Measurements from ENCODE around the gene CTSD.

Gene CTSD

DNA sequence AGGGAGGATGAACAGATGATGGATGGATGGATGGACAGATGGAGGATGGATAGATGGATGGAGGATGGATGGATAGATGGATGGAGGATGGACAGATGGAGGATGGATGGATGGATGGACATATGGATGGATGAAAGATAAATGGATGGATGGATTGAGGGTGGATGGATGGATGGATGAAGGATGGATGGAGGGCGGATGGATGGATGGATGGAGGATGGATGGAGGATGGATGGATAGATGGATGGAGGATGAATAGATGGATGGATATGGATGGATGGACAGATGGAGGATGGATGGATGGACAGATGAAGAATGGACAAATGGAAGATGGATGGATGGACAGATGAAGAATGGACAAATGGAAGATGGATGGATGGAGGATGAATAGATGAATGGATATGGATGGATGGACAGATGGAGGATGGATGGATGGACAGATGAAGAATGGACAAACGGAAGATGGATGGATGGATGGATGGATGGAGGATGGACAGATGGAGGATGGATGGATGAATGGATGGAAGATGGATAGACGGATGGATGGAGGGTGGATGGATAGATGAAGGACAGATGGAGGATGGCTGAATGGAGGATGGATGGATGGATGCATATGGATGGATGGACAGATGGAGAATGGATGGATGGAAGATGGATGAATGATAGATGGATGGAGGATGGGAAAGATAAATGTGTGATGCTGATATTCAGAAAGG, 20.7 kb downstream of the CTSD start:
- no peak for DNase-seq

DNA sequence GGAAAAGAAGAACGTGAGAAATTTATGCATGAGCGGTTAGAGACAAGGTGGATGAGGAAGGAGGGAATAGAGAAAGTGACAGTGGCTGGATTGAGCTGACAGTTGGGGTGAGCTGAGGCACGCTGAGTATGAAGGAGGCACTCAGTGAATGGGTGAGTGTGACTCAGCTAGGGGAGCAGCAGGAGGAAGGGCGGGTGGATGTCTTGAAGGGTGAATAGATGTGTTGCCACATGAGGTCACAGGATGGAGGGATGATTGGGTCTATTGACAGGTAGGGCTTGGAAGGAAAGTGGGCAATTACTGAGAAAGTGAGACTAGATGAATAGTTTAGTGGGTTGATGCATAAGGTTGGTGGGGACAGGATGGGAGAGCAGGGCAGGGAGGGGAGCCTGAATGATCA, 21.4 kb downstream of the CTSD start:
- DNase-seq, result no peak

DNA sequence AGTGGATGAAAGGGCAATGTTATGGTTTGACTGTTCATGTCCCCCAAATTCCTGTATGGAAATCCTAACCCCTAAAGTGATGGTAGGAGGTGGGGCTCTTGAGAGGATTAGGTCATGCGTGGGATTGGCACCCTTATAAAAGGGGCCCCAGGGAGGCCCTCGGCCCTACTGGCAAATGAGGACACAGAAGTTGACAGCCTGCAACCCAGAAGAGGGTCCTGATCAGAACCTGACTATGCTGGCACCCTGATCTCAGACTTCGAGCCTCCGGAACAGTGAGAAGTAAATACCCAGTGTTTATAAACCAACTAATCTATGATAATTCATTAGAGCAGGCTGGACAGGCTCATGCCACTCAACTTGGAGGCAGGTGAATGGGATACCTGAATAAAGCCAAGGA, 22.0 kb downstream of the CTSD start:
- no peak for DNase-seq

DNA sequence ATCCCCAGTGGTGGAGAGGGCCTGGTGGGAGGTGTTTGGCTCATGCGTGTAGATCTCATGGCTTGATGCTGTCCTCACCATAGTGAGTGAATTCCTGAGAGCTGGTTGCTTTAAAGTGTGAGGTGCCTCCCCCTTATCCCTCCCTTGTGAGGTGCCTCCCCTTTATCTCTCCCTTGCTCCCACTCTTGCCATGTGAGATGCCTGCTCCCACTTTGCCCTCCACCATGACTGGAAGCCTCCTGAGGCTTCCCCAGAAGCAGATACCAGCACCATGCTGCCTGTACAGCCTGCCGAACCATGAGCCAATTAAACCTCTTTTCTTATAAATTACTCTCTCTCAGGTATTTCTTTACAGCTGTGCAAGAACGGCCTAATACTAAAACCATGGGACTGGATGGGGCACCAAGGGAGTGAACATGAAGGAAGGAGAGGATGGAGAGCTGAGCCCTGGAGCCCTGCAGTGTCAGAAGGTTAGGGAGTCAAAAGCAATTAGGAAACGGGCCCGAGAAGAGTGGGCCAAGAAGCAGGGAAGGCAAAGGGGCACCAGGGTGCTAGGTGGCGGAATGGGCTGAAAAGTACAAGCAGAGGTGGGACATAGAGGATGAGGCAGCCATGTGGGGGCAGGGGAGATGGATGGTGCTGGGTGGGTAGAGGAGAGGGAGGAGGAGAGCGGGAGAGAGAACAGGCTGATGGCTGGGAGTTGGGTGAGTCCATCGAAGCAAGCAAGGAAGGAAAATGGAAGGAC, 22.8 kb downstream of the CTSD start:
- no peak for DNase-seq

DNA sequence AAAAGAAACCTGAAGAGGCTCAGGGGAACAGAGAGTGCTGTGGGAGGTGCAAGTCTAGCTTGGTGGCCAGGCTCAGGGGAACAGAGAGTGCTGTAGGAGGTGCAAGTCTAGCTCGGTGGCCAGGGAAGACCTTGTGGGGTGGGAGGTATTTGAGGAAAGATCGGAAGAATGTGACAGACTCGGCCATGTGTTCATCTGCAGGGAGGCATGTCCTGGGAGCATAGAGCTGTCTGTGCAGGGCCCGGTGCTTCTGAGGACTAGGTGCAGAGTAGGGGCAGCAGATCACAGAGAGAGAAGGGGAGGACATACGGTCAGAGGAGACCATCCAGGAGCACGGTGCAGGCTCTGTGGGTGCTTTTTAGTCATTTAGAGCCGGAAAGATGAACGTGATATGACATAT, 24.2 kb downstream of the CTSD start:
- DNase-seq, result no peak

DNA sequence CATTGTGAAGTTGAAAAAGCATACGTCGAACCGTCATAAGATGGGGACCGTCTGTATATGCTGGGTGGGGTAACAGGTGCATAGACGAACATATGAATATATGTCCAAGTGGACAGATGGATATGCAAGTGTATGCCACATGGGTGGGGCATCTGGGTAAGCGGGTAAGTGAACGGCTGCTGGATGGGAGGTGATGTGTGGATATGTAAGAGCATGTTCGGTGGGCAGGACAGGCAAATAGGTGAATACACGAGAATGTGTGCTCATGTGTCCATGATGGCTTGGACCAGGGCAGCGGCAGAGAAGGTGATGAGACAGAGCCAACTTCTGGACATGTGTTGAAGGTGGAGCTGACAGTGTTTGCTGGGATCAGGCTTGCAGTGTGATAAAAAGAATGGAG, 25.3 kb downstream of the CTSD start:
- DNase-seq, result no peak

DNA sequence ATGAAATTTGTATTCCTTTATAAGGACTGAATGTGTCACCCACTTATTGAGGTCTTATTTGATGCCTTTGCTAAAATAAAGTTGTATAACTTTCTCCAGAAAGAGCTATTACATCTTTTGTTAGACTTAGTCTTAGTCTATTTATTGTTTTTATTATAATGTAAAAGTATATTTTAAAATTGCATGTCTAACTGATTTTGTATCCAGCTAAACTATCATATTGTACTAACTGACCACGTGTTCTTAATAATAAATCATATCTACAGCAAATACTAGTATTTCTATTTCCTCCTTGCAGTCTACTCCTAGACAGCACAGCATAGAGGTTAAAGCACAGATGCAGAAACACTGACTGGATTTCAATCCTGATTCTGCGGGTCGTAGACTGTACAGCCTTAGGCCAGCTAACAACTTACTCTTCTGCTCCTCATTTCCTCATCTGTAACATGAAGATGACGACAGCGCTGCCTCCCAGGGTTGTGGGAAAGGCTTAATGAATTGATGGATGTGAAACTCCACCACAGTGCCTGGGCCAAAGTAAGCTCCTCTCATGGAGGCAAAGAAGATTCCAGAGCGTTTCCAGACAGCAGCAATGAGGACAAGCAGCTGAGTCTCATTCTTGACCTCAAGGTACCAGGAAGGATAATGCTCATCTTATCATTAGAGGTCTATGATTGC, 26.5 kb downstream of the CTSD start:
- no peak for DNase-seq

DNA sequence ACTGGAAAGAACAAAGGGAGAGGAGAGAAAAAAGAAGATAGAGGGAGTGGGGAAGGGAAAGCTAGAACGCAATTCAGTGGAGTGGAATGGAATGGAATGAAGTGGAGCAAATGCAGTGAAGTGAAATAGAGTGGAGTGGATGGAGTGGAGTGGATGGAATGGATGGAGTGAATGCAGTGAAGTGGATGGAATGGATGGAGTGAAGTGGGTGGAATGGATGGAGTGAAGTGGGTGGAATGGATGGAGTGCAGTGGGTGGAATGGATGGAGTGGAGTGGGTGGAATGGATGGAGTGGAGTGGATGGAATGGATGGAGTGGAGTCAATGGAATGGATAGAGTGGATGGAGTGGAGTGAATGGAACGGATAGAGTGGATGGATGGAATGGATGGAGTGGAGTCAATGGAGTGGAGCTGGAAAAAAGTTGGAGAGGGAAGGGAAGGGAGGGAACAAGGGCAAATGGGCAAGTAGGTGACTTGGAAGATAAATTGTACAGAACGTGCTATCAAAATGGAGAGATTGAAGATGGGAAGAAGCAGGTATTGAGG, 27.2 kb downstream of the CTSD start:
- DNase-seq, result no peak

DNA sequence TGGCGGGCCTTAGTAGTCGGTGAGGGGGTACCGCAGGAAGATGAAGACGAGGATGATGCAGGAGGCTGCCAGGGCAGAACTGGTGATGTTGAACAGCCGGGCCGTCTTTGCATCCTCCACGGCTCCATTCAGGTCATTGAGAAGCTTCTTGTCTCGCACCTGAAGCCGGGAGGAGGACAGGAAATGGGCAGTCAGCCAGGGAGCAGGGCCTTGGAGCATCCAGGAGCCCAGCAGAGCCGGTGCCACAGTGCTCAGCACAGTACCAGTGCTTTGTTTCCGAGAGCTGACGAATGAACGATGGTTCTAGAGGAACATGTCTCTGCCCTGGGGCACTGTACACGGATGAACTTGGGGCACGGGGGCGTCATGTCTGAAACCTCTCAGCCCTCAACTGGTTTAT, 28.5 kb downstream of the CTSD start:
- no peak for DNase-seq

DNA sequence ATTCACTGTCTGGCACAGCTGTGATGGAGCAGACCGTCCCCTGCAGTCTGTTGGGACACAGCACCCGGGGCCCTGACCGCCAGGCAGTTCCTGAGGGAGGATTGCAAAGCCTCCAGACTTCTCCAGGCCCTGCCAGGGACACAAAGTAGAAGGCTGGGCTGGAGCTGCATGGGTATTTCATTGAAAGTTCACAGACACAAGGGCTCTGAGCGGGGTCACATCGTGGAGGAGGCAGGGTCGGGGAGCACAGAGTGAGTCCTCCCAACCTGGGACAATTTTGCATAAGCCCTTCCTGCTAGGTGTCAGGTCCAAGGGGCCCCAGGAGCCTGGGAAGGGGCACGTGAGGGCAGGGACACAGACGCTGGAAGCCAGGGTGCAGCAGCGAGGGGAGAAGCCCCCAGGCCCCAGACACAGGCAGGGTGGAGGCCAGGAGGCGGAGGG, 29.1 kb downstream of the CTSD start:
- DNase-seq, result no peak

DNA sequence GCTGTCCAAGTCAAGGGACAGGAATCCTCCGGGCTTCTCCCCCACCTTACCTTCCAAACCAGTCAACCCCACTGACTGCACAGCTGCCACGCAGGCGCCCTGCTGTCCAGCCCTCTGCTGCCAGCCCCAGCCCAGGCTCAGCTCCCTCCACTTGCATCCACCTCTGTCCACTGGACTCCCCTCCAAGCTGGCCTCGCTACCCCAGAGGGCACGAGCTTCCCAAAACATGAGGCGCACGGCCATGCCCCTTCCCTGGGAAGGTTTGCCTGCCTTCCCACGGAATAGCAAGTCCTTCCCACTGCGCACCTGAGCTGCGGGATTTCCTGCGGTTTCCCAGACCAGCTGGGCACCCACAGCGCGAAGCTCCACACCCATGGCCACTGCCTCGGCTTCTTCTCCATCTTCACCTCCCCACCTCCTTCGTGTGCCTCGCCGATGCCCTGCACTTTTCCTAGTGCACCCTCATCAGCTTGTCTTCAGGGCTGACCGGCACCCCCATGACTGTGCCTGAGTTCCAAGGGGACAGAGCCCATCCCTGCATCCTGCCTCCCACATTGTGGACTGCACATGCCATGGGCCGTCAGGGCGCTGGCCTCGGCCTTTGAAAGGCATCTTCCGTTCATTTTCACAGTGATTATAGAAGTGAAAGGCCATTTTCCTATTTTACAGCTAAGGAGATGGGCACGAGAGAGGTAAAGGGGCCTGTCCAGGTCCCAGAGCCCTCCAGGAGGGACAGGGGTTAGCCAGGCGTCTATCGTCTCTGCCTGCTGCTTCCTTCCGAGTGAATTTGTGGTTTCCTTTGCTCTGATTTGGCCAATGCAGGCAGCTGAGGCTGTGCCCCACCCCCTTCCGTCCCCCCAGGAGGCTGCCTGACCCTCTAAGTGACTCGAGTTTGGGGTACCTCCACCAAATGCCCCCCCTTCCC, 29.7 kb downstream of the CTSD start:
- DNase-seq, result no peak

DNA sequence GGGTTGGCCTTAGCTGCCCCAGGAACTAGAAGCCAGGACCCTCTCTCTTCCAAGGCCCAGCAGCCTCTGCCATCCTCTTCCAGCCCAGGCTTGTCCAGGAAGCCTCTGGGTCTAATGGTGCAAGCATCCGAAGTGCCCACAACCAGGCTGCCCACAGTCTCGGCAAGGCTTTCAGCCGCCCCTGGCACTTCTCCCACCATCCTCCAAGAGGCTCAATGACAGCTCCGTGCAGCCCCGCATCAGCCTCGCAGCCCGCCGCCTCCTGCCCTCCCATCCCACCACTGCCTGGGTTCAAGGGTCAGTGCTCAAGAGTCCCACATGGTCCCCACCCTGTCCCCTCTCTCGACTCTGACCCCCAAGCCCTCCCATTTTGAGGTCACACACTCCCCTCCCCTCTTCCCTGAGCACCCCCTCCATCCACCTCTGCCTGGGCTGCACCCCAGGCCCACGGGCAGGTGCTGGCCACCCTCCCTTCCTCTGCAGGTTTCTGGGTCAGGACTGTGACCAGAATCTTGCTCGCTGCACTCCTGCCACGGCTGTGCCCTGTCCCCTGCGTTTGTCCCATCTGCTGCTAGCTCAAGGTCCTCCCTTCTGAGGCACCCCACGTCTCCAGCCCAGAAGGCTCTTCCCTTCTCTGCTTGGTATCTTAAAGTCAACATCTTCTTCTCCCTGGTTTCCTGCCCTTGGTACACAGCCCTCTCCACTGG, 30.6 kb downstream of the CTSD start:
- no peak for DNase-seq

DNA sequence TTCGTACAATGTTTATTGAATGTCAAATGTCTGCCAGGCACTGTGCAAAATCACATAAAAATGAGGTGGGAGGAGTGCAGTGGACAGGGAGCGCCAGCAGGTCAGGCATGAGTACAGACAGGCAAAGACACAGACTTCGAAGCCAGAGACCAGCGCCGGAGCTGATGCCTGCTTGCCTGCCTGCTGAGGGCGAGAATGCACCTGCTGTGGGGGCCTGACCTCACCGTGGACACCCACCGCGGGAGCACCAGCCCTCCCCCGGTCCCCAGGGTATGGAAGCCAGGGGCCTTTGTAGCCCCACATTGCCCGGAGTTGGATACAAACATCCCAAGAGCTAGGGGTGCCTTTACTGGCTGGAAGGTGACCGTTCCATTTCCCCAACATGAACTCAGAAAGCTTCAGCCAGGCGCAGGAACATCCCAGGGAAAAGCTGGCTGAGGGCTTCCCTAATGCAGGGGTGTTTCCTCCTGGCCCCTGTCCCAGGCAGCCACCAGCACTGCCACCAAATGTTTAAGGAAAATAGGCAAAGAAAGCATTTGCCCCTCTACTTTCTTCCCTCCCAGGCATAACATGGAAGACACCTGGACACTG, 31.2 kb downstream of the CTSD start:
- no peak for DNase-seq

DNA sequence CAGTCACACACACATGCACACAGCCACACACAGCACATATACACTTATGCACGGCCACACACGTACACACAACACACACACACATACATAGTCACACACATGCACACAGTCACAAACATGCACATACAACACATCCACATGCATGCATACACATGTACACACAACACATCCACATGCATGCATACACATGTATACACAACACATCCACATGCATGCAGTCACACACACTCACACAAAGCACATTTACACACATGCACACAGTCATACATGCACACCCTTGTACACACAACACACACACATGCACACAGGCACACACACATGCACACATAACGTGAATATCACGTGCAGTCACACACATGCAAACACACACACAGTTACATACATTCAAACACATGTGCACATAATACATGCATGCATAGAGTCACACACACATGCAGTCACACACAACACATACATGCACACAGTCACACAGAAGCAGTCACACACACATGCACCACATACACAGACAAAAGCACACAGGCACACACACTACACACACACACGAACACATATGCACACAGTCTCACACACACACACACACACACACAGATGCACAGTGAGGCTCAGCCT, 32.2 kb downstream of the CTSD start:
- no peak for DNase-seq

DNA sequence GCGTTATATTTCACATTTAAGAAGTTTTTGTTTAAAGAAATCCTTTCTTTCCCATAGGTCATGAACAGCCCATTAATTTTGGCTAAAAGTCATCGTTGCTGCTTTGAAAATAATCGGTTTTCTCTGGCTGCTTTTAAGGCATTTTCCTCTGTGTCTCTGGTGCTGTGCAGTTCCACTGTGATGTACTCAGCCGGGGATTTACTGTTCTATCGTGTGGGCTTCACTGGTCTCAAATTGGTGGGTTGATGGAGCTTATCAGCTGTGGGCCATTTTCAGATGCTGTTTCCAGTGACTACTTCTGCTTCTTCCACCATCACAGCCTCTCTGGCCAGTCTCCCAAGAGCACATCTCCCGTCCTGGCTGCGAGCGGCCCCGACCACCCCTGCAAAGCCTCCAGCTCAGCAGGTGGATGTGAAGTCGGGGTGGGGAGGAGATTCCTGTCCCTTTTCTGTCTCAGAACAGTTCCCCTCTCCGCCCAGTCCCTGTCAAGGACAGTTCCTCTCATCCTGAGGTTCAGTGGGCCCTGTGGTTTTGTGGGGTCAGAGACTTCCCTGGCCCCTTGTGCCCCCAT, 33.6 kb downstream of the CTSD start:
- DNase-seq, result no peak

DNA sequence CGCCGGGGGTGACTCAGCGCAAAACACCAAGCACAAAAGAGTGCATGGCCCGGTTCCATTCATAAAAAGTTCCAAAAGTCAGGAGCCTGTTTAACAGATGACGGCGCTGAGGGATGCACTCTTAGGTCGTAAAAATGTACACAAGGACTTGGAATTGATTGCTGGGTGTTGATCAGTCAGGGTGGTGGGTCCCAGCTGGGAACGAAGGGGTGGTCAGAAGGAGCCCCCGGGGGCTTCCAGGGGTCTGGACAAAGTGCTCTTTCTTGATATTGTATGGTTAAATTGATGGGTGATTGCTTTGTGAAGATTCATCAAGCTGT, 34.1 kb downstream of the CTSD start:
- no peak for DNase-seq

DNA sequence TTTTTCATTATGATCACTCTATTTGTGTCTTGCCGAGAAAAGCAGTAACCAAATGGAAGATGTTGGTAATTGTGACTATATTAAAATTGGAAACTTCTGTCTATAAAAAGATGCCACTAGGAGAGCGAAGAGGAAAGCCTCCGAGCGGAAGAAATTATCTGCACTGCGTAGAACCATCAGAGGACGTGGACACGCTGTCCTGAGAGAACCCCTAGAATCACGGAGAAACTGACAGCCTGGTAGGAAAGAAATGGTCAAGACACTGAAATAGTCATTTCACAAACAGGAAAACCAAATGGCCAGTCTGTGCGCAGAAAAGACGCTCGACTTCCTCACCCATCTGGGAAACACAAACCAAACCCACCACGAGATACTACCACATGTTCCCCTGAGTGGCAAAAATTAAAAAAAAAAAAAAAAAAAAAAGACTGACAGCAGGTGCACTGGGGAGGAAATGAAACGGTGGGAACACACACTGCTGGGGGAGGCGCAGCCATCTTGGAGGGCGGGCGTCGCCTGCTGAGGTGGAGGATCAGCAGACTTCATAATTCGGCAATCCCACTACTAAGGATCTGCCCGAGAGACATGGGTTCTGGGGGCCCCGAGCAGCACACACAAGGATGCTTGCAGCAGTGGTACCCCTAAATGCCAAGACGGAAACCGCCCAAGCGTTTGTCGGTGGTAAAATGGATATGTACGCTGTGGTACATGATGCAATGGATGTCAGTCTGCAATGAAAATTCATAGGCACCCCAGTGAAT, 34.6 kb downstream of the CTSD start:
- DNase-seq, result no peak

DNA sequence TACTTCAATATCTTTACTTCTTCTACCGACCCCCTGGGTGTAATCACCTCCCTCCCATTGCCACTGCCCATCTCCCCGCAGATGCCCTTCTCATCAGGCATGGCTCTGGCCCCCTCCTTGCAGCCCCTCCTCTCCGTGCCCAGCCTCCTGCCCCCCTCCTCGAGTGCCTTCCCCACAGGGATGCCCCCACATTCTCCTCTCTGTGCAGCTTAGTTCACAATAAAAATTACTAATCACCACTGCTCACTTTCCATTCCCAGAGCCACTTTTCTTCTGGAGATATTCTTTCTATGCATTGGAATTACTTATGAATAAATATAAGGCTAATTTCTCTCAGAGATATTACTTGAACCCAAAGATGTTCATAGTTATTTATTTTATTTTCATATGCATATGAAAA, 35.4 kb downstream of the CTSD start:
- DNase-seq, result no peak

DNA sequence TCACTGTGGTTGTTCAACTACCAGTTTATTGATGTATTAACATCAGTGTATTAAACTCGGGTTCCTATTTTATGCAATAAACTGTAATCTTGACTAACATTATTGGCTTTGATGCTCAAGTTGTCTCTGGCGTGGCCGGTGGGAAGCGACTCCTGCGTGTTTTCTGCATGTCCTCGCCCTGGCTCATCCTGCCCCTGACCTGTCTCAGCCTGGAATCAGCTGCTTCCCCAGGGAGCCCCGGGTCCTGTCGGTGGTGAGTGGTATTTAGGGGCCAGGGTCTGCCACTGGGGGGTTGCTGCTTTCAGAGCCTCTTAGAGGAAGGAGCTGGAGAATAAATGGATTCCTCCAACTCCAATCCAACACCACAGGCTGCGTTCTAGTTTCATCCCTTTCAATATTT, 35.9 kb downstream of the CTSD start:
- no peak for DNase-seq

DNA sequence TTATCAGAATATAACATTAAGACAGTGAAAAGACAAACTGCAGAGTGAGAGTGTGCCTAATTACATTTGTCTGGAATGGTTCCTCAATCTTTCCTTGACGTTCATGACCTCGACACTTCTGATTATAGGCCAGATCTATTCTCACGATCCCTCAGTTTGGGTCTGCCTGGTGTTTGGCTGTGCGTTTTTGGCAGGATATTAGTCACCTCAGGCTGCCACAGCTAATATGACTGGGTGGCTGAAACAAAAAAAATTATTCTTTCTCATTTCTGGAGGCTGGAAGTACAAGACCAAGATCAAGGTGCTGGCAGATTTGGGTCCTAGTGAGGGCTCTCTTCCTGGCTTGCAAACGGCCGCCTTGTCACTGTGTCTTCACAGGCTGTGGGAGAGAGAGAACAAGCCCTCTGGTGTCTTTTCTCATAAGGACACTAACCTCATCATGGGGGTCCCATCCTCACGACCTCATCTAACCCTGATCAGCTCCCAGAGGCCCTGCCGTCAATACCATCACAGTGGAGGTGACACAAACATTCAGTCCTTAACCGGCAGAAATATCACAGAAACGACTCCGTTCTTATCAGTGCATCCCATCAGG, 36.5 kb downstream of the CTSD start:
- no peak for DNase-seq
